Kidney (tissue), 14 donors: ENCODE results near the gene NEO1. TPM values are rescaled to one million over a fixed set of nuclear protein-coding genes. Genes with fewer than 3 reads are reported as not detected.
A peak's percentile ranks its signal among the peaks of the same experiment; 100 is the strongest.

Experiments used
- DNase-seq, 5 donors: peaks; one replicate each; pipeline ENCODE4 v3.0.0-alpha.2; 2013 to 2020
- FAIRE-seq: peaks from 2 replicates; lab custom pipeline; 2012; peaks lifted over from hg19 to GRCh38; lab: Jason Lieb, UNC
- H3K27ac ChIP-seq, 2 donors: one replicate each; pipeline ENCODE4 v1.7.0; 2013; ENCODE audit warnings: low read depth in 2 of 2, low read length in 2 of 2, inconsistent platforms in 1 of 2
- H3K27me3 ChIP-seq: one replicate; pipeline ENCODE4 v1.7.1; 2013; ENCODE audit warnings: low read length, inconsistent platforms; ENCODE audit not compliant: control insufficient read depth, insufficient read depth
- H3K36me3 ChIP-seq, 3 donors: one replicate each; pipeline versions ENCODE4 v1.7.0 to v1.7.1; 2013; ENCODE audit warnings: low read length in 3 of 3, control low read depth in 1 of 3, inconsistent platforms in 1 of 3; ENCODE audit not compliant: insufficient read depth in 3 of 3, control insufficient read depth in 2 of 3
- H3K4me1 ChIP-seq, 3 donors: one replicate each; pipeline versions ENCODE4 v1.7.0 to v1.7.1; 2013; ENCODE audit warnings: low read length in 3 of 3, inconsistent platforms in 1 of 3, low read depth in 1 of 3; ENCODE audit not compliant: control insufficient read depth in 2 of 3, insufficient read depth in 2 of 3
- H3K4me3 ChIP-seq, 3 donors: one replicate each; pipeline versions ENCODE4 v1.7.0 to v1.8.1; 2013; ENCODE audit warnings: low read length in 3 of 3, control low read depth in 1 of 3, inconsistent platforms in 1 of 3
- H3K9ac ChIP-seq, 3 donors: one replicate each; pipeline versions ENCODE4 v1.7.0 to v1.7.1; 2013; ENCODE audit warnings: low read length in 3 of 3, control low read depth in 1 of 3, inconsistent platforms in 1 of 3
- H3K9me3 ChIP-seq, 3 donors: one replicate each; pipeline versions ENCODE4 v1.7.0 to v1.7.1; 2013; ENCODE audit warnings: low read length in 3 of 3, control low read depth in 1 of 3, inconsistent platforms in 1 of 3; ENCODE audit not compliant: control insufficient read depth in 2 of 3, insufficient read depth in 1 of 3
- CTCF ChIP-seq: IDR thresholded peaks from 3 replicates; pipeline ENCODE4 v1.5.1; 2012; ENCODE audit warnings: mild to moderate bottlenecking, moderate library complexity, borderline replicate concordance; ENCODE audit not compliant: insufficient read depth; ENCODE audit errors: extremely low read depth
- intact Hi-C: fragments of 100-400 bp; cut with DNase I; formaldehyde crosslinking; loops from one replicate; pipeline ENCODE4 v1.11.1; 2022
- polyA plus RNA-seq: library from polyadenylated mRNA; stranded (reverse); fragments of 350-450 nt; fragmentation: Illumina TruSeq; extraction: RNeasy Lipid Tissue Mini Kit (QIAGEN cat#74804); gene quantifications from one replicate; pipeline ENCODE4 v1.2.3, GENCODE V29; 2014; ENCODE audit warnings: low read depth, low replicate concordance; ENCODE audit not compliant: insufficient read depth
- total RNA-seq: library from RNA; stranded (reverse); fragmentation: NEBNext Ultra II Directional; extraction: Animal tissue kit (Norgen Biotek cat#: 25700); gene quantifications from one replicate; pipeline ENCODE4 v1.2.1, GENCODE V29; 2021
- donor health status: control.
- donor health status: control.
- donor health status: control.
- donor health status: control.
- donor health status: control.
- donor health status: DM: yes; HTN: yes; CAD: no.
- donor health status: Normal renal cell carcinoma (clear cell type).

Gene NEO1
- total and polyA plus RNA-seq, 2 donors from 2014 or later, result 12.4 to 43.3 TPM

DNA sequence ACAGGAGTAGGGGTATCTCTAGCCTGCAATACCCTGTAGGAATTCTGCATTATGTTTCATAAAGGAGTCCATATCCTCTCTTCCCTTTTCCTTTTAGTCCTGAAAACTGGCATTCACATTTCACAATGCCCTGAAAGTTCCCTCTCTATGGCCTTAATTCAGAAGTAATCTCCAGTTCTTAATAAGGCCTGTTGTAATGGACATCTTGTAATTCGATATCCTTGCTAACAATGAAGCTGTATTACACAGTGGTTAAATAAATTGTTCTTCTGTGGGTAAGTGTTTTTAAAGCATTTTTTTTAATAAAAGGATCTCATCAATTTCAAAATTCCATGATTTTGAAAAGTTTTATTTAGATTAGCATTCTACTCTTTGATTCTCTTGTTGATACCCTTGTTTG, 34.3 kb upstream of the NEO1 start:
- H3K4me3 ChIP-seq, result no peak overlapping the region
- no peaks in the 10 kb centered on the region for H3K9me3 ChIP-seq
- FAIRE-seq (no peak), DNase-seq (no peak)
- no peak overlapping the region for H3K9ac ChIP-seq
- H3K27ac ChIP-seq, result no peak overlapping the region
- TF ChIP-seq CTCF, result no peak
- H3K36me3 ChIP-seq, result no peaks in the 10 kb centered on the region
- H3K4me1 ChIP-seq, result no peaks in the 10 kb centered on the region
- intact Hi-C loops, result no loop called here
- no peaks in the 10 kb centered on the region for H3K27me3 ChIP-seq

DNA sequence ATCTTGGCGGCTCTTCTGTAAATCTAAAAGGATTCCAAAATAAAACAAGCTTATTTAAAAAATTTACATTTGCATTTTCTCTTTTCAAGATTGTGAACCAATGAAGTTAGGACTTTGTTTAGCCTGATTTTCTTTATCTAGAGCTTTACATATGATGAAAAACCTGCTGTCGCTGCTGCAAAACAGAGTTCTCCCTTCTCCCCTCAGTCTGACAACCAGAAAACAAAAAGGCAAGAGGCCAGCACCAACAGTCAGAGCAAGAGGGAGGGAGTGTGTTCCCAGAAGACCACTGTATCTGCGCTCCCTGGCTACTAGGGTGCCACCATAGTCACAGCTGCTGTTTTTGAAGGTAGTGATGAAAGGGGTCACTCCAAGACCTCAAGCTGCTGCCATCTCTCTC, 33.1 kb upstream of the NEO1 start:
- no peak for FAIRE-seq
- Histone ChIP-seq H3K9ac (no peak overlapping the region), H3K4me3 (no peak overlapping the region), H3K36me3 (no peaks in the 10 kb centered on the region), H3K9me3 (no peaks in the 10 kb centered on the region), H3K27me3 (no peaks in the 10 kb centered on the region), H3K27ac (no peak overlapping the region), H3K4me1 (no peaks in the 10 kb centered on the region)
- intact Hi-C loops, result no loop called here
- no peak for TF ChIP-seq CTCF
- DNase-seq, result no peak

- no peak overlapping the region for H3K4me3 ChIP-seq
- DNase-seq (no peak), FAIRE-seq (no peak)
- no peak overlapping the region for H3K9ac ChIP-seq
- TF ChIP-seq CTCF, result no peak
- H3K27me3 ChIP-seq, result no peaks in the 10 kb centered on the region
- no peaks in the 10 kb centered on the region for H3K9me3 ChIP-seq
- no peaks in the 10 kb centered on the region for H3K36me3 ChIP-seq
- H3K4me1 ChIP-seq, result no peaks in the 10 kb centered on the region
- intact Hi-C loops, result no loop called here
- no peak overlapping the region for H3K27ac ChIP-seq
These were observed 32.6 kb upstream of the NEO1 start for GRCh38 chr15:73019601-73020146.

DNA sequence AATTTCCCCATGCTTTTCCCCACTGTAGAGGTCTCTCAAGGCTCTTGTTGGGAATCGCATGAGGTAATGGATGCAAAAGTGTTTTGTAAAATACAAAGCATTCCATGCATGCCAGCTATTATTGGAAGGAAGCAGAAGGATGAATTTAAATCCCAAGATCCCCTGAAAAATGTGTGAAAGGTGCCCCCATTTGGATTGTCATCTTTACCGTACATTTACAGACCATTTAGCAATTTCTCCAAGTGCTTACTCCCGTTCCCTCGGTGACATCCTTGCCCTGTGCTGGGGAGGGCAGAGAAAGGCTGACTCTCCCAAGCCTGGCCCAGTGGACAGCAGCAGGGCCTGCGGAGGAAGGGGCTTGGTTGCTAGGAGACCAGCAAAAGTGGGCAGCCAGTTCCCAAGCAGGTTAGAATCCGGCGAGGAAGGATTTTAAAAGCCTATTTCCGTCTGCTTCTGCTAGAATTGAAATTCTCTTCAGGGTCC, 31.1 kb upstream of the NEO1 start:
- no peak overlapping the region for H3K4me3 ChIP-seq
- H3K36me3 ChIP-seq, result no peaks in the 10 kb centered on the region
- H3K27ac ChIP-seq, result no peak overlapping the region
- H3K4me1 ChIP-seq, result no peaks in the 10 kb centered on the region
- no peak for TF ChIP-seq CTCF
- H3K9ac ChIP-seq, result no peak overlapping the region
- DNase-seq (peak in 4 of 5 donors; percentile 42 to 59 (median 50)), FAIRE-seq (no peak)
- H3K9me3 ChIP-seq, result no peaks in the 10 kb centered on the region
- intact Hi-C loops, result no loop called here
- no peaks in the 10 kb centered on the region for H3K27me3 ChIP-seq
